AG09309 (cell line): ENCODE results near the gene FAIM2.

Source experiments
- DNase-seq: peaks from one replicate; pipeline ENCODE4 v3.0.0-alpha.2; 2010; ENCODE audit warnings: low read depth
- H3K4me3 ChIP-seq: 2 replicates; pipeline ENCODE4 v1.5.1; 2011; ENCODE audit warnings: mild to moderate bottlenecking, low read depth, low read length, moderate library complexity; ENCODE audit not compliant: control insufficient read depth
- CTCF ChIP-seq: IDR thresholded peaks from 2 replicates; pipeline ENCODE4 v1.5.1; 2011; ENCODE audit warnings: mild to moderate bottlenecking, low read depth, low read length, inconsistent platforms; ENCODE audit not compliant: insufficient read depth, control insufficient read depth; ENCODE audit errors: missing control alignments

The FAIM2 gene

GRCh38 chr12:49939307-49939706, 35.6 kb upstream of the FAIM2 start:
- no peak for DNase-seq
- no peak overlapping the region for H3K4me3 ChIP-seq
- no peak for TF ChIP-seq CTCF

GRCh38 chr12:49937639-49938300, 34.1 kb upstream of the FAIM2 start:
- no peak overlapping the region for H3K4me3 ChIP-seq
- TF ChIP-seq CTCF = no peak
- no peak for DNase-seq

GRCh38 chr12:49936925-49937324, 33.2 kb upstream of the FAIM2 start:
- no peak overlapping the region for H3K4me3 ChIP-seq
- no peak for DNase-seq
- TF ChIP-seq CTCF = no peak

- H3K4me3 ChIP-seq = no peak overlapping the region
- no peak for TF ChIP-seq CTCF
These were observed 30.8 kb upstream of the FAIM2 start for GRCh38 chr12:49934505-49934904.

GRCh38 chr12:49933796-49934195, 30.1 kb upstream of the FAIM2 start:
- no peak overlapping the region for H3K4me3 ChIP-seq
- DNase-seq = no peak
- TF ChIP-seq CTCF = no peak

More at GRCh38 chr12:49934505-49934904, 30.8 kb upstream of the FAIM2 start:
- DNase-seq = no peak

- no peak overlapping the region for H3K4me3 ChIP-seq
- no peak for TF ChIP-seq CTCF
- DNase-seq = no peak
These were observed 28.9 kb upstream of the FAIM2 start for GRCh38 chr12:49932533-49933130.

GRCh38 chr12:49932023-49932422, 28.3 kb upstream of the FAIM2 start:
- no peak overlapping the region for H3K4me3 ChIP-seq
- DNase-seq = no peak
- no peak for TF ChIP-seq CTCF
